ENCODE results near the gene DZIP3.

DNA sequence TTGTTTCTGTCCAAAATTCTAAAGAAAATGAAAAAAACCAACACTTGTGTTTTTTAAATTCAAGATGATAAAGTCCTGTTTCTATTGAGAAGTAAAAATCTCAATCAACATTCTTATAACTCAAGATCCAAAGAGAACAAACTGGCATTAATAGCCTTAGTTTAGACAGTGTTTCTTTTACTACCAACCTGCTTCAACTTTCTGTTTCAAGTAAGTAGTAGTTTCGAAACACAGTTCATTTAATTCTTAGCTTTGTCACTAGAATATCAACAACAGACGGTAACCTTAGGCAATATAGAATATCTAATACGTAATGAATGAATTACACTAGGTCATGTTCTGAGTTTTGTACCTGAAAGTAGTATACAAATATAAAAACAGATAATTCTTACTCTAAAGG is 24.0 kb upstream of the DZIP3 start:
- TF ChIP-seq CTCF (conservative IDR thresholded peaks at IDR 0.05 in 1 of 2, IDR thresholded peaks at IDR 0.05 in 1 of 2; ENCODE audit: extremely low read depth in 1 of 2, insufficient read depth in 1 of 2, low read depth in 1 of 2, low read length in 2 of 2): no peak
- TF ChIP-seq EZH2 (IDR thresholded peaks at IDR 0.05; ENCODE audit: borderline replicate concordance, low read length): no peak

Measured in mammary epithelial cell (primary cell).